Upper lobe of left lung (tissue), 4 donors: ENCODE results near the gene FETUB.

ENCODE experiments used
- EP300 ChIP-seq, 4 donors: sonication (generic); formaldehyde crosslinking; IDR thresholded peaks; one replicate each; pipeline ENCODE4 v1.5.1; 2017; ENCODE audit warnings: antibody characterized with exemption in 4 of 4, control low read depth in 2 of 4
- POLR2A ChIP-seq, 4 donors: fragments of 450-650 bp; IDR thresholded peaks; one replicate each; pipeline ENCODE4 v1.5.1; 2016 to 2017; ENCODE audit warnings: antibody characterized with exemption in 4 of 4, mild to moderate bottlenecking in 2 of 4
- POLR2AphosphoS5 ChIP-seq, 2 donors: sonication (generic); formaldehyde crosslinking; IDR thresholded peaks; one replicate each; pipeline ENCODE4 v1.5.1; 2017; ENCODE audit warnings: antibody characterized with exemption in 2 of 2
- TF ChIP-seq, protein P1 (sequence below), 6 experiments: fragments of 450-650 bp in 4 of 6; fragments of 200-600 bp in 2 of 6; sonication (generic) in 2 of 6; IDR thresholded peaks; one replicate each; pipeline ENCODE4 v1.5.1; 2016 to 2019; ENCODE audit warnings: antibody characterized with exemption in 6 of 6

DNA sequence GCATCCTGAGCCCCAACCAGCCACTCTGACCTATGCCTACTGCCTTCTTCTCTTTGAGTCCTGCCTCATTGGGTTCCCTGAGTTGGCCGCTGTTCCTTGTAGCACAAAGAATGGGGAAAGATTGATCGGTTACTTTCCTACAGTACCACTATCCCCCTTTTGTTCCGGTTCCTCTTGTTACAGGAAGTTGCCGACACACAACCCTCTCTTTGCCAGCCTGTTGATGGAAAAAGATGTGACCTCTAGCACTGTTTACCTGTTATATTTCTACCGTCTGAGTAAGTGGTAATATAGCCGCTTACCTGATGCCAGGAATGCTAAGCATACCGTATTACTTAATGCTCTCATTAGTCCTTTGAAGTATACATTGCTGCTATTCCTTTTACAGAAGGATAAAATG is 37.0 kb upstream of the FETUB start:
- TF ChIP-seq, protein P1, sequence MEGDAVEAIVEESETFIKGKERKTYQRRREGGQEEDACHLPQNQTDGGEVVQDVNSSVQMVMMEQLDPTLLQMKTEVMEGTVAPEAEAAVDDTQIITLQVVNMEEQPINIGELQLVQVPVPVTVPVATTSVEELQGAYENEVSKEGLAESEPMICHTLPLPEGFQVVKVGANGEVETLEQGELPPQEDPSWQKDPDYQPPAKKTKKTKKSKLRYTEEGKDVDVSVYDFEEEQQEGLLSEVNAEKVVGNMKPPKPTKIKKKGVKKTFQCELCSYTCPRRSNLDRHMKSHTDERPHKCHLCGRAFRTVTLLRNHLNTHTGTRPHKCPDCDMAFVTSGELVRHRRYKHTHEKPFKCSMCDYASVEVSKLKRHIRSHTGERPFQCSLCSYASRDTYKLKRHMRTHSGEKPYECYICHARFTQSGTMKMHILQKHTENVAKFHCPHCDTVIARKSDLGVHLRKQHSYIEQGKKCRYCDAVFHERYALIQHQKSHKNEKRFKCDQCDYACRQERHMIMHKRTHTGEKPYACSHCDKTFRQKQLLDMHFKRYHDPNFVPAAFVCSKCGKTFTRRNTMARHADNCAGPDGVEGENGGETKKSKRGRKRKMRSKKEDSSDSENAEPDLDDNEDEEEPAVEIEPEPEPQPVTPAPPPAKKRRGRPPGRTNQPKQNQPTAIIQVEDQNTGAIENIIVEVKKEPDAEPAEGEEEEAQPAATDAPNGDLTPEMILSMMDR (IDR thresholded peaks at IDR 0.05) = no peak
- TF ChIP-seq POLR2A (IDR thresholded peaks at IDR 0.05) (no peak), POLR2AphosphoS5 (IDR thresholded peaks at IDR 0.05) (no peak), EP300 (IDR thresholded peaks at IDR 0.05) (no peak)
